CMK (cell line): Measurements from ENCODE around the gene VKORC1.

Experiments
- DNase-seq: peaks from one replicate; pipeline ENCODE4 v3.0.0-alpha.2; 2010; ENCODE audit warnings: low read depth

Gene VKORC1

DNA sequence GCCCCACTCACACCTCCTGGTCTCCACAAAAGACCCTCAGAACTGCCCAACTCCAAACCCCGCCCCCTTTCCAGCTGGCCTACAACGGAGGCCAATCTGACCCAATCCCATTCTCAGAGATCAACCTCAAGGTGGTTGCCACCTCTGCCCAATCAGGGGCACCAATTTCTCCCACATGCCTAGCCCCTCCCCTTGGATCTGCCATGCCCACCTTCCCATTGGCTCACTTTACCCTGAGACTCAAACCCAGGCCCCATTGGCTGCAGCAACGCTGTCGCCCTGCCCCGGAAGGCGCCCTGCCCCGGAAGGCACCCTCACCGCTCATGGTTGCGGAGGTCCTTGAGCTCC, 31.1 kb downstream of the VKORC1 start:
- no peak for DNase-seq

DNA sequence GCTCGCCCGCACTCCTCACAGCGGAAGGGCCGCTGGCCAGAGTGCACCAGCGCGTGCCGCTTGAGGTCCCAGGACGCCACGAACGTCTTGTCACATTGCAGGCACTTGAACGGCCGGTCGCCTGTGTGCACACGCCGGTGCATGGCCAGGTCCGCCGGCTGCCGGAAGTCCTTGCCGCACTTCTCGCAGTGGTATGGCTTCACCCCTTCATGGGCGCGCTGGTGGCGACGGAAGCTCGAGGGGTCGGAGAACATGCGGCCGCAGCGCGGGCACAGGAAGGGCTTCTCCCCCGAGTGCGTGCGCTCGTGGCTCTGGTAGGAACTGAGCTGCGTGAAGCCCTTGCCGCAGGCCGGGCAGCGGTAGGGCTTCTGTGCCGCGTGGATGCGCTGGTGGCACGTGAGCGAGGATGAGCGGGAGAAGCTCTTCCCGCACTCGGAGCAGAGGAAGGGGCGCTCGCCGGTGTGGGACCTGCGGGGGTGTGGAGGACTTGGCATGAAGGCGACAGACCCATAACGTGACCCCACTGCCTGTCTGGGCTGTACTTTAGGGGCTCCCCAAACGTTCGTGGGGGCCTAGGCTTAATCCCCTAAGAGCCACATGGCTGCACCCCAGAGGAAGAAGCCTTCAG, 32.7 kb downstream of the VKORC1 start:
- no peak for DNase-seq

GRCh38 chr16:31061126-31061812, 33.3 kb downstream of the VKORC1 start:
- no peak for DNase-seq

GRCh38 chr16:31055613-31056012, 39.0 kb downstream of the VKORC1 start:
- no peak for DNase-seq

GRCh38 chr16:31052114-31052513, 42.5 kb downstream of the VKORC1 start:
- DNase-seq, result no peak

- no peak for DNase-seq
Measured at GRCh38 chr16:31050280-31051030, 44.1 kb downstream of the VKORC1 start.

GRCh38 chr16:31043898-31044481, 50.6 kb downstream of the VKORC1 start:
- no peak for DNase-seq

- no peak for DNase-seq
Measured at GRCh38 chr16:31043352-31043751, 51.2 kb downstream of the VKORC1 start.

DNA sequence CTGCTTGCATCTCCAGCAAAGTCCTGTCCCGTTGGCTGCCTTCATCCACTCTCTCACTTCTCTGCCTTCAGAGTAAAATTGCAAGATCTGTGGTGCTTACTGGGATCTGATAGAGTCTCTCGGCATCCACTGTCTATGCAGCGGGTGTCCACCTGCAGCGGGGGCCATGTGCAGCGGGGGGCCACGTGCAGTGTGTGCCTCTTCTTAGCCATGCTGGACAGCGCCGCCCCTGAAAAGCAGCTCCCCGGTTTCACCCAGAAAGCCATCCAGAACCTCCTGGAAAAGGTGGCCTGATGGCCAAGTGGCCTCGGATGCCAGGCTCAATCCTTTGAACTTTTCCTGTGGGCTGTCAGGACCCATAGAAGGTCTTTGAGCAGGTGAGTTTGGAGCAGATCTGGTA, 51.7 kb downstream of the VKORC1 start:
- DNase-seq, result no peak
